Astrocyte (in vitro differentiated cells and primary cell): ENCODE results near the gene MAPKAP1.

Experiments
- CTCF ChIP-seq: IDR thresholded peaks from 2 replicates; pipeline ENCODE4 v1.5.1; 2011; ENCODE audit warnings: low read depth, mild to moderate bottlenecking, inconsistent platforms, low read length, moderate library complexity; ENCODE audit not compliant: insufficient read depth
- EZH2 ChIP-seq: IDR thresholded peaks from 2 replicates; pipeline ENCODE4 v1.6.1; 2012; ENCODE audit warnings: mild to moderate bottlenecking, low read length, inconsistent platforms; ENCODE audit not compliant: insufficient read depth

GRCh38 chr9:125479846-125480615, 227.0 kb downstream of the MAPKAP1 start:
- TF ChIP-seq CTCF (no peak), EZH2 (no peak)
